Neural cell (in vitro differentiated cells): ENCODE data around the gene ZCCHC3. TPM values are rescaled to one million over a fixed set of nuclear protein-coding genes. Genes with fewer than 3 reads are reported as not detected.

ENCODE experiments used
- H2AFZ ChIP-seq: fragments of 200-600, 300-800 bp; sonication (generic), shearing (Covaris generic); 2 replicates; pipeline ENCODE4 v1.6.0; 2014; ENCODE audit warnings: low read depth, mild to moderate bottlenecking, antibody characterized with exemption, low read length, moderate library complexity
- H3F3A ChIP-seq: fragments of 200-600 bp; shearing (Covaris generic); 2 replicates; pipeline ENCODE4 v1.6.1; 2016; ENCODE audit warnings: mild to moderate bottlenecking, moderate library complexity, mixed read lengths, antibody characterized with exemption, low read length; ENCODE audit not compliant: insufficient read depth, poor library complexity, severe bottlenecking
- H3K27ac ChIP-seq: fragments of 200-600, 300-800 bp; sonication (generic), shearing (Covaris generic); 2 replicates; pipeline ENCODE4 v1.5.1; 2014; ENCODE audit warnings: mild to moderate bottlenecking, low read length, moderate library complexity
- H3K27me3 ChIP-seq: fragments of 300-800, 200-600 bp; sonication (generic), shearing (Covaris generic); 2 replicates; pipeline ENCODE4 v1.6.0; 2014; ENCODE audit warnings: mild to moderate bottlenecking, low read depth, low read length, moderate library complexity; ENCODE audit not compliant: insufficient read depth
- H3K36me3 ChIP-seq: fragments of 300-800, 200-600 bp; sonication (generic), shearing (Covaris generic); 2 replicates; pipeline ENCODE4 v1.5.1; 2014; ENCODE audit warnings: mild to moderate bottlenecking, antibody characterized with exemption, low read length, moderate library complexity; ENCODE audit not compliant: insufficient read depth
- H3K4me2 ChIP-seq: fragments of 300-800, 200-600 bp; sonication (generic), shearing (Covaris generic); 2 replicates; pipeline ENCODE4 v1.6.0; 2014; ENCODE audit warnings: mild to moderate bottlenecking, low read length
- H3K4me3 ChIP-seq: fragments of 300-800, 200-600 bp; sonication (generic), shearing (Covaris generic); 2 replicates; pipeline ENCODE4 v1.5.1; 2014; ENCODE audit warnings: mild to moderate bottlenecking, low read length, moderate library complexity
- H3K79me2 ChIP-seq: fragments of 200-600 bp; shearing (Covaris generic); replicated peaks from 2 replicates; pipeline ENCODE4 v1.6.0; 2014; ENCODE audit warnings: mild to moderate bottlenecking, low read length, moderate library complexity; ENCODE audit not compliant: insufficient read depth
- H3K9ac ChIP-seq: fragments of 300-800, 200-600 bp; sonication (generic), shearing (Covaris generic); 2 replicates; pipeline ENCODE4 v1.6.1; 2016; ENCODE audit warnings: mild to moderate bottlenecking, low read length, mixed read lengths
- H3K9me2 ChIP-seq: fragments of 200-600 bp; shearing (Covaris generic); 2 replicates; pipeline ENCODE4 v1.6.1; 2016; ENCODE audit warnings: mild to moderate bottlenecking, low read length, mixed read lengths; ENCODE audit not compliant: insufficient read depth
- H3K9me3 ChIP-seq: fragments of 200-600, 300-800 bp; sonication (generic), shearing (Covaris generic); 2 replicates; pipeline ENCODE4 v1.6.1; 2016; ENCODE audit warnings: mild to moderate bottlenecking, mixed run types, low read length, moderate library complexity, mixed read lengths
- H4K20me1 ChIP-seq: fragments of 200-600 bp; shearing (Covaris generic); 2 replicates; pipeline ENCODE4 v1.6.1; 2016; ENCODE audit warnings: mild to moderate bottlenecking, mixed run types; ENCODE audit not compliant: insufficient read depth
- EP300 ChIP-seq: fragments of 450-650 bp; conservative IDR thresholded peaks from 2 replicates; pipeline ENCODE4 v1.6.1; 2014; ENCODE audit warnings: antibody characterized with exemption, mild to moderate bottlenecking, moderate library complexity; ENCODE audit not compliant: poor library complexity, severe bottlenecking
- EZH2 ChIP-seq: fragments of 200-600, 300-800 bp; shearing (Covaris generic), sonication (generic); IDR thresholded peaks from 2 replicates; pipeline ENCODE4 v1.6.1; 2014; ENCODE audit warnings: antibody characterized with exemption, low read length, borderline replicate concordance, mild to moderate bottlenecking; ENCODE audit not compliant: insufficient read depth, poor library complexity, severe bottlenecking
- MXI1 ChIP-seq: fragments of 450-650 bp; conservative IDR thresholded peaks from 2 replicates; pipeline ENCODE4 v1.6.1; 2014; ENCODE audit warnings: antibody characterized with exemption, mild to moderate bottlenecking; ENCODE audit not compliant: poor library complexity, severe bottlenecking
- POLR2AphosphoS5 ChIP-seq: IDR thresholded peaks from 2 replicates; pipeline ENCODE4 v1.6.1; 2012
- RAD21 ChIP-seq: fragments of 450-650 bp; conservative IDR thresholded peaks from 2 replicates; pipeline ENCODE4 v1.6.1; 2014; ENCODE audit warnings: antibody characterized with exemption, mild to moderate bottlenecking, moderate library complexity
- SMC3 ChIP-seq: fragments of 450-650 bp; conservative IDR thresholded peaks from 2 replicates; pipeline ENCODE4 v1.6.1; 2014; ENCODE audit warnings: antibody characterized with exemption, mild to moderate bottlenecking, moderate library complexity; ENCODE audit not compliant: poor library complexity
- TAF1 ChIP-seq: IDR thresholded peaks from 2 replicates; pipeline ENCODE4 v1.6.1; 2012; ENCODE audit warnings: low read depth
- polyA plus RNA-seq: library from polyadenylated mRNA; depleted of rRNA; stranded (reverse); fragments of >200 nt; gene quantifications from 2 replicates; pipeline ENCODE4 v1.2.3, GENCODE V29; 2014
- TF ChIP-seq, protein P1 (sequence below): fragments of 450-650 bp; IDR thresholded peaks from 2 replicates; pipeline ENCODE4 v1.5.1; 2014; ENCODE audit warnings: antibody characterized with exemption, mild to moderate bottlenecking, moderate library complexity; ENCODE audit not compliant: poor library complexity, severe bottlenecking
- TF ChIP-seq, protein P2 (sequence below): IDR thresholded peaks from 2 replicates; pipeline ENCODE4 v1.6.1; 2012; ENCODE audit warnings: borderline replicate concordance

ZCCHC3 gene
- polyA plus RNA-seq, 1 donor from 2014 or later = 15.5 TPM

DNA sequence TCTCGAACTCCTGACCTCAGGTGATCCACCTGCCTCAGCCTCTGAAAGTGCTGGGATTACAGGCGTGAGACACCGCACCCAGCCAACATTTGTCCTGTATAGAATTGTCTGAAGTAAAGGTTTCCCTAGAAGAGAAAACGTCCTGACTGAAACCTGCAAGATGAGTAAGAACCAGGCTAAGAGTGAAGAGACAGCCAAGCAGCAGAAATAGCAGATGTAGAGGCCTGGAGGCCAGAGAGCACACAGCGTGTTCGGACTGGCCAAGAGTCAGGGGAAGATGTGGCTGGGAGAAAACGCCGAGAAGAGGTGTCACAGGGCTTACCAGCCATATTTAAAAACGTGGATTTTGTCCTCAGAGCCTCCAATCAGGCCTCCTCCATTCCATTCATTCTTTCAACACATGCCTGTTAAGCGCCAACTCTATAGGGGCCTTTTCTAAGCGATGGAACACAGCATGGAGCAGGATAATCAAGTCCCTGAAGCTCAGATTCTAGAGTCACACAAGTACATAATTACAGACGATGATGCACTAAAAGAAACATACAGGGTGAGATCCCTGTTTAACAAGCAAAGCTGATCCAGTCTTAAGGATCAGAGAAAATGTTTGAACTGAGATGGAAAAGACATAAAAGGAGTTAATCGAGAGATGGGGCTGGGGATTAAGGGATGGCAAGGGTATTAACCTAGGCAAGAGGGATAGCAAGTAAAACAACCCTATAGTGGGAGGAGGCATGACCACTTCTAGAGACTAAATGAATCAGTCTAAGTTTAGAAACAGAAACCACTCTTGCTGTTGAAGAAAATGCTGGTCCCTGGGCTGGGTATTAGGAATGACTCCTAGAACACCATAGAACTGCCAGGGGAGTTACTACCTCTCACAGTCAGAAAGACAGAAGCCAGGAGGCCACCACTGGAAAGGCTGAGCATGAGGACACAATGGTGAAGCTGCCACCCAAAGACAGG lies 4.8 kb downstream of the ZCCHC3 start:
- H3K36me3 ChIP-seq = no peaks in the 10 kb centered on the region
- peaks cover 31% of the 10 kb centered on the region for H3K79me2 ChIP-seq
- H3K9me2 ChIP-seq = no peaks in the 10 kb centered on the region
- TF ChIP-seq TAF1 (no peak), POLR2AphosphoS5 (no peak), SMC3 (no peak), EP300 (no peak), EZH2 (no peak)
- no peaks in the 10 kb centered on the region for H4K20me1 ChIP-seq
- H3K9ac ChIP-seq = no peak overlapping the region
- no peaks in the 10 kb centered on the region for H3K9me3 ChIP-seq
- H3F3A ChIP-seq = no peaks in the 10 kb centered on the region
- no peak overlapping the region for H2AFZ ChIP-seq
- H3K4me3 ChIP-seq = no peak overlapping the region
- no peak overlapping the region for H3K4me2 ChIP-seq
- no peak overlapping the region for H3K27ac ChIP-seq
- no peaks in the 10 kb centered on the region for H3K27me3 ChIP-seq

DNA sequence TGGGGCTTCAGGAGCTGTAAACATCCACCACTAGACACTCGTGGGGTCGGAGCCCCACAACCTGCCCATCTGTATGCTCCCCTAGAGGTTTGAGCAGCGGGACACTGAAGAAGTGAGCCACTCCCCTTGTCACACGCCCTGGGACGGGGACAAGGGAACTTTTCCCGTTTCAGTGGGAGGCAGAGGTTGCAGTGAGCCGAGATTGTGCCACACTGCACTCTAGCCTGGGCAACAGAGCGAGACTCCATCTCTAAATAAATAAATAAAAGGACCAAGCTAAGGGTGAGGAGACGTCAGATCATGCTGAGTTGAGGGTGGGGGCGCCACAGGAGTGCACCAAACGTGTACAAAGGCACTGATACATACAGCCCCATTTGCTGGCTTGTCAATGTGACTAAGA lies 8.4 kb downstream of the ZCCHC3 start:
- H3K9me3 ChIP-seq = no peaks in the 10 kb centered on the region
- TF ChIP-seq EZH2 (no peak), EP300 (no peak), POLR2AphosphoS5 (no peak), RAD21 (no peak), TAF1 (no peak), MXI1 (no peak), SMC3 (no peak)
- TF ChIP-seq, protein P1, sequence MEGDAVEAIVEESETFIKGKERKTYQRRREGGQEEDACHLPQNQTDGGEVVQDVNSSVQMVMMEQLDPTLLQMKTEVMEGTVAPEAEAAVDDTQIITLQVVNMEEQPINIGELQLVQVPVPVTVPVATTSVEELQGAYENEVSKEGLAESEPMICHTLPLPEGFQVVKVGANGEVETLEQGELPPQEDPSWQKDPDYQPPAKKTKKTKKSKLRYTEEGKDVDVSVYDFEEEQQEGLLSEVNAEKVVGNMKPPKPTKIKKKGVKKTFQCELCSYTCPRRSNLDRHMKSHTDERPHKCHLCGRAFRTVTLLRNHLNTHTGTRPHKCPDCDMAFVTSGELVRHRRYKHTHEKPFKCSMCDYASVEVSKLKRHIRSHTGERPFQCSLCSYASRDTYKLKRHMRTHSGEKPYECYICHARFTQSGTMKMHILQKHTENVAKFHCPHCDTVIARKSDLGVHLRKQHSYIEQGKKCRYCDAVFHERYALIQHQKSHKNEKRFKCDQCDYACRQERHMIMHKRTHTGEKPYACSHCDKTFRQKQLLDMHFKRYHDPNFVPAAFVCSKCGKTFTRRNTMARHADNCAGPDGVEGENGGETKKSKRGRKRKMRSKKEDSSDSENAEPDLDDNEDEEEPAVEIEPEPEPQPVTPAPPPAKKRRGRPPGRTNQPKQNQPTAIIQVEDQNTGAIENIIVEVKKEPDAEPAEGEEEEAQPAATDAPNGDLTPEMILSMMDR = no peak
- TF ChIP-seq, protein P2, sequence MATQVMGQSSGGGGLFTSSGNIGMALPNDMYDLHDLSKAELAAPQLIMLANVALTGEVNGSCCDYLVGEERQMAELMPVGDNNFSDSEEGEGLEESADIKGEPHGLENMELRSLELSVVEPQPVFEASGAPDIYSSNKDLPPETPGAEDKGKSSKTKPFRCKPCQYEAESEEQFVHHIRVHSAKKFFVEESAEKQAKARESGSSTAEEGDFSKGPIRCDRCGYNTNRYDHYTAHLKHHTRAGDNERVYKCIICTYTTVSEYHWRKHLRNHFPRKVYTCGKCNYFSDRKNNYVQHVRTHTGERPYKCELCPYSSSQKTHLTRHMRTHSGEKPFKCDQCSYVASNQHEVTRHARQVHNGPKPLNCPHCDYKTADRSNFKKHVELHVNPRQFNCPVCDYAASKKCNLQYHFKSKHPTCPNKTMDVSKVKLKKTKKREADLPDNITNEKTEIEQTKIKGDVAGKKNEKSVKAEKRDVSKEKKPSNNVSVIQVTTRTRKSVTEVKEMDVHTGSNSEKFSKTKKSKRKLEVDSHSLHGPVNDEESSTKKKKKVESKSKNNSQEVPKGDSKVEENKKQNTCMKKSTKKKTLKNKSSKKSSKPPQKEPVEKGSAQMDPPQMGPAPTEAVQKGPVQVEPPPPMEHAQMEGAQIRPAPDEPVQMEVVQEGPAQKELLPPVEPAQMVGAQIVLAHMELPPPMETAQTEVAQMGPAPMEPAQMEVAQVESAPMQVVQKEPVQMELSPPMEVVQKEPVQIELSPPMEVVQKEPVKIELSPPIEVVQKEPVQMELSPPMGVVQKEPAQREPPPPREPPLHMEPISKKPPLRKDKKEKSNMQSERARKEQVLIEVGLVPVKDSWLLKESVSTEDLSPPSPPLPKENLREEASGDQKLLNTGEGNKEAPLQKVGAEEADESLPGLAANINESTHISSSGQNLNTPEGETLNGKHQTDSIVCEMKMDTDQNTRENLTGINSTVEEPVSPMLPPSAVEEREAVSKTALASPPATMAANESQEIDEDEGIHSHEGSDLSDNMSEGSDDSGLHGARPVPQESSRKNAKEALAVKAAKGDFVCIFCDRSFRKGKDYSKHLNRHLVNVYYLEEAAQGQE = no peak
- no peak overlapping the region for H3K4me3 ChIP-seq
- no peaks in the 10 kb centered on the region for H4K20me1 ChIP-seq
- H3K36me3 ChIP-seq = no peaks in the 10 kb centered on the region
- no peak overlapping the region for H3K27ac ChIP-seq
- peaks cover 15% of the 10 kb centered on the region for H3F3A ChIP-seq
- H3K9me2 ChIP-seq = no peaks in the 10 kb centered on the region
- no peak overlapping the region for H3K4me2 ChIP-seq
- H2AFZ ChIP-seq = no peak overlapping the region
- no peak overlapping the region for H3K9ac ChIP-seq
- H3K27me3 ChIP-seq = no peaks in the 10 kb centered on the region
- peaks cover 4% of the 10 kb centered on the region for H3K79me2 ChIP-seq
